RWPE2 (cell line): Measurements from ENCODE around the gene ZG16.
A peak's percentile ranks its signal among the peaks of the same experiment; 100 is the strongest.
"Not testable (repeated sequence)": the region's sequence is repeated elsewhere in the genome, so short reads cannot be mapped to it uniquely, and the experiment has no call there.

ENCODE experiments used
- ATAC-seq: fragments of 200-7000 bp; cut with Tn5 transposase; 3 replicates; pipeline ENCODE4 v1.9.1; 2021; ENCODE audit warnings: low read depth
- DNase-seq: peaks from one replicate; pipeline ENCODE4 v3.0.0-alpha.2; 2020; ENCODE audit warnings: low spot score
- H3K27ac ChIP-seq: fragments of 450-650 bp; 2 replicates; pipeline ENCODE4 v1.5.1; 2017; ENCODE audit warnings: mild to moderate bottlenecking; ENCODE audit not compliant: poor library complexity, severe bottlenecking
- H3K27me3 ChIP-seq: fragments of 250-450 bp; sonication (Bioruptor Pico); 2 replicates; pipeline ENCODE4 v1.5.1; 2021; ENCODE audit warnings: mild to moderate bottlenecking, moderate library complexity; ENCODE audit not compliant: insufficient read depth, poor library complexity, severe bottlenecking
- H3K36me3 ChIP-seq: fragments of 250-450 bp; sonication (Bioruptor Pico); 2 replicates; pipeline ENCODE4 v1.5.1; 2020; ENCODE audit warnings: low read depth, mild to moderate bottlenecking, moderate library complexity
- H3K4me1 ChIP-seq: fragments of 250-450 bp; sonication (Bioruptor Pico); 2 replicates; pipeline ENCODE4 v1.5.1; 2021; ENCODE audit warnings: mild to moderate bottlenecking, moderate library complexity; ENCODE audit not compliant: insufficient read depth, poor library complexity, severe bottlenecking
- H3K4me3 ChIP-seq: fragments of 250-450 bp; sonication (Bioruptor Pico); 2 replicates; pipeline ENCODE4 v1.5.1; 2021; ENCODE audit warnings: mild to moderate bottlenecking, moderate library complexity; ENCODE audit not compliant: severe bottlenecking
- H3K9me3 ChIP-seq: fragments of 250-450 bp; sonication (Bioruptor Pico); 2 replicates; pipeline ENCODE4 v1.5.1; 2021; ENCODE audit warnings: mild to moderate bottlenecking, moderate library complexity; ENCODE audit not compliant: severe bottlenecking
- CTCF ChIP-seq: fragments of 450-650 bp; IDR thresholded peaks from one replicate; pipeline ENCODE4 v1.5.1; 2017; ENCODE audit warnings: mild to moderate bottlenecking, moderate library complexity; ENCODE audit not compliant: poor library complexity, severe bottlenecking

Gene ZG16

DNA sequence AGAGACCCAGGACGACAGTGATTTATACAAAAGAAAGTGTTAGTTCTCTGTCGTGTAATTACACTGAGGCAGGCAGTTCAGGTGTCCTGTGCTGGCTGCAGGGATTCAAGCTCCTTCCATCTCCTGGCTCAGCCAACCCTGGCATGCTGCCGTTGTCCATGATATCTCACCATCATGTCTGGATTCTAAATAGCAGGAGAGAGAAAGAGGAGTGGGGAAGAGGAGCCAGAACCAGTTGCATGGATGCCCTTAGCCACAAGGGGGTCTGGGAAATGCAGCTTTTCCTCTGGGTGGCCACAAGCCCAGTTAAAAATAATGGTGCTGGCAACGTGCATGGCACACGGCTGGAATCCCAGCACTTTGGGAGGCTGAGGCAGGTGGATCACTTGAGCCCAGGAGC lies 41.9 kb upstream of the ZG16 start:
- peak; percentile 7 for DNase-seq
- Histone ChIP-seq H3K36me3 (no peaks in the 10 kb centered on the region), H3K4me3 (no peak overlapping the region), H3K27me3 (no peaks in the 10 kb centered on the region), H3K4me1 (no peaks in the 10 kb centered on the region), H3K9me3 (no peaks in the 10 kb centered on the region), H3K27ac (no peak overlapping the region)
- no peak for TF ChIP-seq CTCF
- ATAC-seq: no peak

DNA sequence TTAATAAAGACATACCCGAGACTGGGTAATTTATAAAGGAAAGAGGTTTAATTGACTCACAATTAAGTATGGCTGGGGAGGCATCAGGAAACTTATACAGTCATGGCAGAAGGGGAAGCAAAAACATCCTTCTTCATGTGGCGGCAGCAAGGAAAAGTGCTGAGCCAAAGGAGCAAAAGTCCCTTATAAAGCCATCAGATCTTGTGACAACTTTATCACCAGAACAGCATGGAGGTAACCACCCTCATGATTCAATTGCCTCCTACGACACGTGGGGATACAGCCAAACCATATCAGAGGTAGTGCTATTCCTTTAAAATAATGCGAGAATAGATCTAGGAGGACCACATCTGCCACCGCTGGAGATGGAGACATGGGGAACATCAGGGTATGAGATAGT lies 41.3 kb upstream of the ZG16 start:
- ATAC-seq (no peak), DNase-seq (no peak)
- no peaks in the 10 kb centered on the region for H3K9me3 ChIP-seq
- no peaks in the 10 kb centered on the region for H3K4me1 ChIP-seq
- no peaks in the 10 kb centered on the region for H3K36me3 ChIP-seq
- TF ChIP-seq CTCF: no peak
- no peak overlapping the region for H3K4me3 ChIP-seq
- H3K27ac ChIP-seq: no peak overlapping the region
- no peaks in the 10 kb centered on the region for H3K27me3 ChIP-seq

DNA sequence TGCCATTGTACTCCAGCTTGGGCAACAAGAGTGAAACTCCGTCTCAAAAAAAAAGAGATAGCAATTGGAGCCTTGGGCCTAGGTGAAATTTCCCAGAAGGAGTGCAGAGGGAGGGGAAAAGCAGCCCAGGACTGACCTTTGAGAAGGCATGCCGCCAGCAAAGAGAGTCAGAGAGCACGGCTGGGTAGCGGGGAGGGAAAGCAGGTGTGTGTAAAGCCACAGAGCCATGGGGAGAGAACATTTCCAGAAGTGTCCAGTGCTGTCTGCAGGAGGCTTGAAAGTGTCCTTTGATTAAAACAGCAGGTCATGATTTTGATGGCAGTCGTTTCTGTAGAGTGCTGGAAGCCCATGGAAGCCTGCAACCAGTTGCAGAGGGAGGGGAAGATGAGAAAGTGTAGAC lies 40.3 kb upstream of the ZG16 start:
- ATAC-seq (no peak), DNase-seq (no peak)
- Histone ChIP-seq H3K27me3 (no peaks in the 10 kb centered on the region), H3K36me3 (no peaks in the 10 kb centered on the region), H3K27ac (no peak overlapping the region), H3K4me3 (no peak overlapping the region), H3K9me3 (no peaks in the 10 kb centered on the region), H3K4me1 (no peaks in the 10 kb centered on the region)
- no peak for TF ChIP-seq CTCF

DNA sequence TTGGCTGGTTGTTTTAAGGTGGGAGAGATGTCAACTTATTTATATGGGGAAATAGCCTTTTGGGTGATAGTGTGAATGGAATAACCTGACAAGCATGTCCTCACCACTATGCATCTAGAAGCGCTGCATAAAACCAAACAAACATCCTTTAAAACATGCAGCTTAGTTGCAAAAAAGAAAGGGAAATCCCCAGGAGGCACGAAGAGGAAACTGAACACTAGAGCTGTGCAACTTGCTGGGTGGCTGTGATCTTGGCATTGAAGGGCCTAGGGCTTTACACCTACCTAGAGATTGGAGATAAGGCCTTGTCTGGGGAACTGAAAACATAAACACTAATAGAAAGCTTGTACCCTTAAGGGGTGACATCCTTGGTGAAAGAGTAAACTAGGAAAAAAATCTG lies 39.5 kb upstream of the ZG16 start:
- DNase-seq: no peak
- Histone ChIP-seq H3K36me3 (no peaks in the 10 kb centered on the region), H3K4me3 (no peak overlapping the region), H3K4me1 (no peaks in the 10 kb centered on the region), H3K9me3 (no peaks in the 10 kb centered on the region), H3K27me3 (no peaks in the 10 kb centered on the region), H3K27ac (no peak overlapping the region)
- no peak for TF ChIP-seq CTCF
- no peak for ATAC-seq

- H3K9me3 ChIP-seq, H3K27ac ChIP-seq, H3K27me3 ChIP-seq, H3K36me3 ChIP-seq, ATAC-seq, H3K4me3 ChIP-seq, H3K4me1 ChIP-seq, DNase-seq: not testable (repeated sequence)
Measured at GRCh38 chr16:29739927-29740629, 38.0 kb upstream of the ZG16 start.

GRCh38 chr16:29740630-29741015 lies 37.4 kb upstream of the ZG16 start:
- ATAC-seq, H3K36me3 ChIP-seq, H3K9me3 ChIP-seq, DNase-seq, H3K27me3 ChIP-seq, H3K27ac ChIP-seq, H3K4me1 ChIP-seq, H3K4me3 ChIP-seq: not testable (repeated sequence)
